AG04449 (cell line): ENCODE results near the gene HDLBP.

ENCODE experiments used
- CTCF ChIA-PET: fragments of 350-600 bp; formaldehyde crosslinking; extraction: SDS; loops from one replicate; lab custom pipeline; 2021; ENCODE audit warnings: antibody characterized with exemption; lab: Yijun Ruan, JAX
- POLR2A ChIA-PET: fragments of 400-600, 350-600 bp; formaldehyde crosslinking; extraction: SDS; loops from one replicate; lab custom pipeline; 2020; ENCODE audit warnings: antibody characterized with exemption, inconsistent platforms; lab: Yijun Ruan, JAX
- DNase-seq: peaks from one replicate; pipeline ENCODE4 v3.0.0-alpha.2; 2010; ENCODE audit warnings: low read depth, low spot score
- H3K4me3 ChIP-seq: 2 replicates; pipeline ENCODE4 v1.5.1; 2011; ENCODE audit warnings: low read depth, mild to moderate bottlenecking, control low read depth, low read length
- TF ChIP-seq, protein P1 (sequence below): IDR thresholded peaks from one replicate; pipeline ENCODE4 v1.5.1; 2011; ENCODE audit warnings: mild to moderate bottlenecking, moderate library complexity, low read length, control low read depth, inconsistent platforms; ENCODE audit not compliant: insufficient read depth; ENCODE audit errors: missing control alignments

HDLBP gene

DNA sequence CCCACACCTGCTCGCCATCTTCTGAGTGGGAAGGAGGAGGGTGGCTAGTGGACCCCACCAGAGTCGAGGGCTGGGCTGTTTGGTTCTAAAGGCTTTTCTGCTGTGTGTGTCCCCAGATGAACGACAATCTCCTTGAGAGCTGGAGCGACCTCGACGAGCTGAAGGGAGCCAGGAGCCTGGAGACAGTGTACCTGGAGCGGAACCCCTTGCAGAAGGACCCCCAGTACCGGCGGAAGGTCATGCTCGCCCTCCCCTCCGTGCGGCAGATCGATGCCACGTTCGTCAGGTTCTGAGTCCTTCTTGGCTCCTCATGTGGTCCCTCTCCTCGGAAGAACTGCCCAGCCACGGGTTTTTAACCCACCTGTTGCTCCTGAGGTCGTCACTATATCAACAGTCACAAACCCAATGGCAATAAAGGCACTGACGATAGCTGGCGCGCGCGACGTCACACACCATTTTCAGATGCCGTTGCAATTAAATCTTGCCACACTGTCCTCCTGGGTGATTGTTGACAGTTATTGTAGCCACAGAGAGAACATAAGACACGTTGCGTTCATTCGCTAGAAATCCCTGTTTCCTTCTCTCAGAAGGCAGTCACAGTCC, 132.8 kb downstream of the HDLBP start:
- no peak for DNase-seq
- TF ChIP-seq, protein P1, sequence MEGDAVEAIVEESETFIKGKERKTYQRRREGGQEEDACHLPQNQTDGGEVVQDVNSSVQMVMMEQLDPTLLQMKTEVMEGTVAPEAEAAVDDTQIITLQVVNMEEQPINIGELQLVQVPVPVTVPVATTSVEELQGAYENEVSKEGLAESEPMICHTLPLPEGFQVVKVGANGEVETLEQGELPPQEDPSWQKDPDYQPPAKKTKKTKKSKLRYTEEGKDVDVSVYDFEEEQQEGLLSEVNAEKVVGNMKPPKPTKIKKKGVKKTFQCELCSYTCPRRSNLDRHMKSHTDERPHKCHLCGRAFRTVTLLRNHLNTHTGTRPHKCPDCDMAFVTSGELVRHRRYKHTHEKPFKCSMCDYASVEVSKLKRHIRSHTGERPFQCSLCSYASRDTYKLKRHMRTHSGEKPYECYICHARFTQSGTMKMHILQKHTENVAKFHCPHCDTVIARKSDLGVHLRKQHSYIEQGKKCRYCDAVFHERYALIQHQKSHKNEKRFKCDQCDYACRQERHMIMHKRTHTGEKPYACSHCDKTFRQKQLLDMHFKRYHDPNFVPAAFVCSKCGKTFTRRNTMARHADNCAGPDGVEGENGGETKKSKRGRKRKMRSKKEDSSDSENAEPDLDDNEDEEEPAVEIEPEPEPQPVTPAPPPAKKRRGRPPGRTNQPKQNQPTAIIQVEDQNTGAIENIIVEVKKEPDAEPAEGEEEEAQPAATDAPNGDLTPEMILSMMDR: no peak
- POLR2A ChIA-PET: no interaction called here
- CTCF ChIA-PET: interaction anchor here (0.8 to 1.1 kb wide), 2 partner anchors 14 to 331 kb away, joined by 3 read pairs; no protein-coding TSS in a partner anchor
- H3K4me3 ChIP-seq: no peak overlapping the region

DNA sequence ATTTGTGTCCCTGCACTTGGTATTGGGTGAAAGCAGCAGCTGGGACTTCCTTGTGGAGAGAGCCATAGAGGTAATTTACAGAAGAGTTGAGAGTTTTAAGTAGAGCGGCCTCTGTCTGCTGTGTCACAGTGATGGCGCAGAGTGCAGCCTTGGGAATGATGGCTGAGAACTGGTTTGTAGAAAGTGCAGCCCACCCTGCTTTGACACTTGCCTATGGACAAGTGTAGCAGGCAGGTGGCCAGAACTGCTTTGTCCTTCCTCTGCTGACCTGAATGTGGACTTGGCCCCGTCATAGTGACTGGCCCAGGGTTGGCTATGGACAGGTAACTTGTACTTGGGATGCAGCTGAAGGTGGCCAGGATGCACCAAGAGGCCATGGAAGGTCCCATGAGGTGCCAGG, 133.3 kb downstream of the HDLBP start:
- POLR2A ChIA-PET: no interaction called here
- H3K4me3 ChIP-seq: no peak overlapping the region
- CTCF ChIA-PET: no interaction called here
- TF ChIP-seq, protein P1: no peak
- DNase-seq: no peak

DNA sequence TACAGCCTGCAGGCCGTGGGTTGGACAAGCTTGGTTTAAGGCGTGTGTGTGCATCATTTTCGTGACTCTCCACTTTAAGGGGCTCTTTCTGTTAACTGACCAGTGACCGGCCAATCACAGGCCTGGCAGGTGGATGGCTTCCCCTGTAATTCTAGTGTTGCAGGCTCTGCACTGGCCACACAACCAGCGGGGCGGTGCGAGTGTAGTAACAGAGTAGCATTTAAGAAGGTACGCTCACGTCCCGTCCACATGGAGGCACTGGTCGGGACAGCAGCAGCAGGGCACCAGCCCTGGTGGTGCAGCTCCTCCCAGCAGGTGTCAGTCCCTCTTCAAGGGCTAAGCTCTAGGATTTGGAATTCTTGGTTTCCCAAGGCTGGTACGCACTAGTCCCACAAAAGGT, 135.0 kb downstream of the HDLBP start:
- H3K4me3 ChIP-seq: no peak overlapping the region
- no peak for DNase-seq
- ChIA-PET CTCF (no interaction called here), POLR2A (no interaction called here)
- TF ChIP-seq, protein P1: no peak

DNA sequence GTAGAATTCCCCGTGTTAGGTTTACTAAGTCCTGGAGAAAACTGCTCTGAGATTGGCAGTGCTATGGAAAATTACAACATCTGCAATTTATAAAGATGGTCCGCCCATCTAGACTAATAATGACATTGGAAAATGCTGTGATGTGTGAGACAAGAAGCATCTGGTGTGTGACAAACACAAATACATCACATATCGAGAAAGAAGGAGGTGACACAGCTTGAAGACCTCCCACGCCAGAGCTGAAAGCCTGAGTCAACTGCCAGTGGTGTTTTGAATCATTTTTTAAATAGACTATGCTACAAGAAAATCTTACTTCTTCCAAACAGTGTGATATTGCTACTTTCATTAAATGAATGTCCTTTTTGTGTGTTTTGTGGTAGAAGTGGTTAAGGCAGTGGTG, 135.6 kb downstream of the HDLBP start:
- POLR2A ChIA-PET: interaction anchor here (0.6 kb wide), 1 partner anchor 22 kb away, joined by 3 read pairs; no protein-coding TSS in a partner anchor
- CTCF ChIA-PET: no interaction called here
- TF ChIP-seq, protein P1: no peak

DNA sequence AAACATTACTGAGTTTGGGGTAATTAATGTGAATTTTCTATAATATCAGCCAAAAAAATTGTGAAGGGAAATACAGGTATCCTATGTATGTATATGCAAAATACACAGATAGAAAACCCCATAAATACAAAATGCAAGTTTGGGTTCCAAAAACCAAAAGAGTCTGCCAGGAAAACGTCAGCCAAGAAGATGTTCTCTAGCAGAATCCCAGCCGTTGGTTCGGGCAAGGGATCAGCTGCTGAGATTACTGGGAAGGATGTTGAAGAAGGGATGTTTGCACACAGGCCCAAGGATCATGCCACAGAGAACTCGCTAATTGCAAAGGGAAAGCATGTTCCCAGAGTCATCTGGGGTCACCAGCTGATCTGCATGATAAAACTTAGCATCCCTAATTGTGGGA, 136.5 kb downstream of the HDLBP start:
- H3K4me3 ChIP-seq: no peak overlapping the region
- CTCF ChIA-PET: no interaction called here
- DNase-seq: no peak
- POLR2A ChIA-PET: no interaction called here
- TF ChIP-seq, protein P1: no peak

More for the DNA sequence above, 135.6 kb downstream of the HDLBP start:
- no peak overlapping the region for H3K4me3 ChIP-seq
- no peak for DNase-seq

DNA sequence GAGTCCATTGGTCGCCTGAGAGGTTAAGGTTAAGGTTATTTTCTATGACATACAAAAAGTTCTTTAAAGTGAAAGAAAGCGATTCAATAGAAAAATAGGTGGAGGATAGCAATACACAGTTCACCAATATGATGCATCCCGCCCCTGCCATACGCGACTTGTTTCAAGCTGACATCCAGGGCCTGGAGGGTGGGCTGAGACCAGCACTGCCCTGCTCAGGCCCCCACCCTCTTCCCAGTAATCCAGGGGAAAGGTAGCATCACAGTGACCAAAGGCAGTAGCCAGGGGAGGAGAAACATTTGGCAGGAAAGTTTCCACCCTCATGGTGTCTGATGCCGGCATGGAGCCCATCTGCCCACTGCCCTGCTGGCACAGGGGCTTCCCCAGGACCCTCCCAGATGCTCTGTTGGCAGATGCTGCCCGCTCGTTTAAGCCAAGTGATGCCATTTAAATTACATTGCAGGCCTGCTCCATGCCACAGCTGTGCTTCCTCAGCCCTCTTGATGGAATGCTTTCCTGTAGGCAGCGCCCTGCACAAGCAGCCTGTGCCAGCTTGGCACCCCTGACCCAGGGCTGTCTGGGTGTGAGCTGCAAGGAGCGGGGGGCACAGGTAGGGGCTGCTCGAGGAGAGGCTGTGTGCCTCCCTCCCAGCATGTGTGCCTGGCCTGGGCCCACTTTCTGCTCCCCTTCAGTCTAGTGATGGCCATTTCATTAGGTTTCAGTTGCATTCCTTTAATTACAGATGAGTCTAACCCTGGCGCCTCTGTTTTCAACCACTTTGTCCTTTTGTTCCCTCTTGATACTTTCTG, 137.7 kb downstream of the HDLBP start:
- ChIA-PET POLR2A (interaction anchor here (0.6 kb wide), 1 partner anchor 510 kb away, joined by 3 read pairs; no protein-coding TSS in a partner anchor), CTCF (no interaction called here)
- no peak for DNase-seq
- TF ChIP-seq, protein P1: no peak
- H3K4me3 ChIP-seq: no peak overlapping the region
